OCI-LY7 (cell line): ENCODE measurements around the gene DHRS12. TPM values are rescaled to one million over a fixed set of nuclear protein-coding genes. Genes with fewer than 3 reads are reported as not detected.

Source experiments
- BruUV-seq: library from RNA; stranded (reverse); fragments of 400-500 nt; replicated peaks from 2 replicates; lab custom pipeline; 2021; lab: Mats Ljungman, UMichigan
- CTCF ChIA-PET: fragments of 300-600 bp; sonication (Branson Sonifier 250); formaldehyde crosslinking; loops from one replicate; lab custom pipeline; 2022; ENCODE audit warnings: antibody characterized with exemption; ENCODE audit not compliant: unreplicated experiment; lab: Charles Lee
- POLR2A ChIA-PET: fragments of 300-600 bp; sonication (Branson Sonifier 250); formaldehyde crosslinking; loops from one replicate; lab custom pipeline; 2022; ENCODE audit warnings: antibody characterized with exemption; lab: Charles Lee
- DNase-seq: peaks from one replicate; pipeline ENCODE4 v3.0.0-alpha.2; 2015; ENCODE audit warnings: low spot score
- H2AFZ ChIP-seq: fragments of 200-600 bp; sonication (generic), shearing (Covaris generic); 2 replicates; pipeline ENCODE4 v1.6.1; 2014; ENCODE audit warnings: mild to moderate bottlenecking, antibody characterized with exemption, low read length, moderate library complexity
- H3K27ac ChIP-seq: fragments of 200-600 bp; sonication (generic); 2 replicates; pipeline ENCODE4 v1.5.1; 2014; ENCODE audit warnings: mixed run types, low read depth, mild to moderate bottlenecking, moderate library complexity, low read length, inconsistent platforms; ENCODE audit not compliant: poor library complexity, severe bottlenecking
- H3K36me3 ChIP-seq: fragments of 200-600 bp; sonication (generic); 2 replicates; pipeline ENCODE4 v1.6.1; 2014; ENCODE audit warnings: mild to moderate bottlenecking, antibody characterized with exemption, low read length, moderate library complexity, mixed read lengths; ENCODE audit not compliant: insufficient read depth
- H3K4me1 ChIP-seq: fragments of 200-600 bp; sonication (generic); 2 replicates; pipeline ENCODE4 v1.5.1; 2014; ENCODE audit warnings: mild to moderate bottlenecking, low read length; ENCODE audit not compliant: insufficient read depth, poor library complexity, severe bottlenecking
- H3K4me2 ChIP-seq: fragments of 200-600 bp; sonication (generic); 2 replicates; pipeline ENCODE4 v1.6.1; 2014; ENCODE audit warnings: mild to moderate bottlenecking, low read length
- H3K4me3 ChIP-seq: fragments of 200-600 bp; sonication (generic); 2 replicates; pipeline ENCODE4 v1.5.1; 2014; ENCODE audit warnings: mild to moderate bottlenecking, low read depth, low read length; ENCODE audit not compliant: poor library complexity, severe bottlenecking
- H3K79me2 ChIP-seq: fragments of 200-600 bp; sonication (generic); 2 replicates; pipeline ENCODE4 v1.6.1; 2016; ENCODE audit warnings: low read depth, mild to moderate bottlenecking, low read length, moderate library complexity, mixed read lengths; ENCODE audit not compliant: insufficient read depth
- H3K9me2 ChIP-seq: fragments of 200-600 bp; sonication (generic); 2 replicates; pipeline ENCODE4 v1.6.1; 2016; ENCODE audit warnings: mild to moderate bottlenecking, low read length, mixed read lengths; ENCODE audit not compliant: insufficient read depth
- H3K9me3 ChIP-seq: fragments of 200-600 bp; sonication (generic); 2 replicates; pipeline ENCODE4 v1.6.1; 2014; ENCODE audit warnings: mild to moderate bottlenecking, mixed run types, low read length, mixed read lengths
- H4K20me1 ChIP-seq: fragments of 200-600 bp; sonication (generic); 2 replicates; pipeline ENCODE4 v1.6.1; 2014; ENCODE audit warnings: mild to moderate bottlenecking, antibody characterized with exemption, low read length, moderate library complexity, mixed read lengths; ENCODE audit not compliant: insufficient read depth
- CTCF ChIP-seq: fragments of 200-600 bp; sonication (generic); conservative IDR thresholded peaks from 2 replicates; pipeline ENCODE4 v1.5.1; 2014; ENCODE audit warnings: mild to moderate bottlenecking, antibody characterized with exemption, low read length, moderate library complexity, mixed read lengths
- EZH2phosphoT487 ChIP-seq: fragments of 200-600 bp; sonication (generic); IDR thresholded peaks from 2 replicates; pipeline ENCODE4 v1.6.1; 2018; ENCODE audit warnings: low read depth, borderline replicate concordance, mild to moderate bottlenecking, mixed run types, antibody characterized with exemption, low read length, moderate library complexity, mixed read lengths
- intact Hi-C: fragments of 100-400 bp; cut with micrococcal nuclease; formaldehyde crosslinking; loops from one replicate; pipeline ENCODE4 v1.10.0; 2022; ENCODE audit not compliant: unreplicated experiment
- total RNA-seq, 2 experiments: library from RNA; depleted of rRNA in 1 of 2; stranded (reverse); fragments of >200 nt in 1 of 2; shearing (Covaris generic) in 1 of 2; gene quantifications; 2 replicates each; pipeline ENCODE4 v1.2.3, GENCODE V29; 2014 to 2022

The DHRS12 gene
- total RNA-seq, 2 experiments from 2014 or later = 3.5 to 11.9 TPM

- BruUV-seq = no TSS peak
- POLR2A ChIA-PET = interaction anchor here (0.7 to 5.3 kb wide), 10 partner anchors 10 to 379 kb away, joined by 3 to 80 read pairs (median 6); partner anchors contain the start of gene INTS6
- no peaks in the 10 kb centered on the region for H3K9me3 ChIP-seq
- peaks cover 76% of the 10 kb centered on the region for H3K4me1 ChIP-seq
- no peaks in the 10 kb centered on the region for H3K36me3 ChIP-seq
- TF ChIP-seq EZH2phosphoT487 (no peak), CTCF (peak; percentile 88)
- intact Hi-C loops = loop anchor here (1.0 kb wide), 3 partner anchors 17 to 247 kb away; no protein-coding TSS in a partner anchor
- H3K4me3 ChIP-seq = peak overlapping the region; percentile 41
- no peaks in the 10 kb centered on the region for H3K9me2 ChIP-seq
- H4K20me1 ChIP-seq = no peaks in the 10 kb centered on the region
- peak overlapping the region; percentile 77 for H3K4me2 ChIP-seq
- no peaks in the 10 kb centered on the region for H3K79me2 ChIP-seq
- CTCF ChIA-PET = interaction anchor here (0.8 to 5.7 kb wide), 9 partner anchors 10 to 380 kb away, joined by 3 to 79 read pairs (median 5); partner anchors contain the start of gene INTS6
- peak; percentile 83 for DNase-seq
- H2AFZ ChIP-seq = peak overlapping the region; percentile 73
- H3K27ac ChIP-seq = peak overlapping the region; percentile 95
Observed at GRCh38 chr13:51832471-51833152, 28.6 kb upstream of the DHRS12 start.

GRCh38 chr13:51831519-51831918, 27.6 kb upstream of the DHRS12 start:
- ChIA-PET POLR2A (interaction anchor here (0.6 to 5.3 kb wide), 10 partner anchors 10 to 686 kb away, joined by 3 to 80 read pairs (median 4); partner anchors contain the start of gene INTS6), CTCF (interaction anchor here (0.9 to 5.7 kb wide), 7 partner anchors 10 to 36 kb away, joined by 3 to 79 read pairs (median 5); no protein-coding TSS in a partner anchor)
- Histone ChIP-seq H2AFZ (peak overlapping the region; percentile 73), H4K20me1 (no peaks in the 10 kb centered on the region), H3K9me2 (no peaks in the 10 kb centered on the region), H3K79me2 (no peaks in the 10 kb centered on the region), H3K9me3 (no peaks in the 10 kb centered on the region), H3K4me3 (peak overlapping the region; percentile 41), H3K36me3 (no peaks in the 10 kb centered on the region), H3K27ac (peak overlapping the region; percentile 95), H3K4me2 (peak overlapping the region; percentile 77), H3K4me1 (peaks cover 87% of the 10 kb centered on the region)
- no TSS peak for BruUV-seq
- intact Hi-C loops = no loop called here
- TF ChIP-seq EZH2phosphoT487 (no peak), CTCF (no peak)
- no peak for DNase-seq

GRCh38 chr13:51829568-51829899, 25.6 kb upstream of the DHRS12 start:
- TF ChIP-seq CTCF = peak; percentile 6
- TF ChIP-seq EZH2phosphoT487 = no peak
- ChIA-PET CTCF (interaction anchor here (0.6 to 4.9 kb wide), 4 partner anchors 11 to 19 kb away, joined by 3 to 29 read pairs (median 6); no protein-coding TSS in a partner anchor), POLR2A (interaction anchor here (0.8 to 10.6 kb wide), 5 partner anchors 9 to 376 kb away, joined by 3 to 147 read pairs (median 6); partner anchors contain the start of gene INTS6)
- BruUV-seq = no TSS peak
- DNase-seq = peak; percentile 67
- Histone ChIP-seq H3K36me3 (no peaks in the 10 kb centered on the region), H2AFZ (peak overlapping the region; percentile 61; the same call in 1 of the 2 replicates), H3K79me2 (no peaks in the 10 kb centered on the region), H3K4me2 (peak overlapping the region; percentile 77), H3K4me3 (peak overlapping the region; percentile 43), H3K27ac (peak overlapping the region; percentile 95), H3K4me1 (peaks cover 100% of the 10 kb centered on the region), H3K9me3 (no peaks in the 10 kb centered on the region), H3K9me2 (no peaks in the 10 kb centered on the region), H4K20me1 (no peaks in the 10 kb centered on the region)
- intact Hi-C loops = loop anchor here (10.0 kb wide), 2 partner anchors 935 to 1235 kb away; no protein-coding TSS in a partner anchor
